Endothelial cell of umbilical vein (primary cell): ENCODE data around the gene ASPSCR1. TPM values are rescaled to one million over a fixed set of nuclear protein-coding genes. Genes with fewer than 3 reads are reported as not detected.

Experiments used
- BruUV-seq: library from RNA; stranded (reverse); fragments of 400-500 nt; replicated peaks from 2 replicates; lab custom pipeline; 2021; lab: Mats Ljungman, UMichigan
- CTCF ChIA-PET: fragments of 300-600, 350-600 bp; sonication (Branson Sonifier 250); formaldehyde crosslinking; loops from one replicate; lab custom pipeline; 2021; ENCODE audit warnings: antibody characterized with exemption, inconsistent platforms; lab: Charles Lee
- POLR2A ChIA-PET: fragments of 300-600, 350-600 bp; sonication (Branson Sonifier 250); formaldehyde crosslinking; loops from one replicate; lab custom pipeline; 2021; ENCODE audit warnings: antibody characterized with exemption, inconsistent platforms; lab: Charles Lee
- DNase-seq: peaks from one replicate; pipeline ENCODE4 v3.0.0-alpha.2; 2011; ENCODE audit warnings: low read depth, low spot score
- FAIRE-seq: peaks from 2 replicates; lab custom pipeline; 2011; peaks lifted over from hg19 to GRCh38; lab: Jason Lieb, UNC
- H2AFZ ChIP-seq: 2 replicates; pipeline ENCODE4 v1.6.0; 2012; ENCODE audit warnings: low read depth, low read length, control low read depth, inconsistent platforms
- H3K27ac ChIP-seq: 2 replicates; pipeline ENCODE4 v1.5.1; 2011; ENCODE audit warnings: low read depth, mild to moderate bottlenecking, control low read depth, low read length, moderate library complexity; ENCODE audit not compliant: insufficient read depth
- H3K27me3 ChIP-seq, 2 experiments: 2 replicates each; pipeline versions ENCODE4 v1.6.0 to v1.6.1; 2011; ENCODE audit warnings: low read length in 2 of 2, mixed read lengths in 1 of 2; ENCODE audit not compliant: control insufficient read depth in 2 of 2, insufficient read depth in 2 of 2
- H3K36me3 ChIP-seq, 2 experiments: 2 replicates in 1 of 2; 3 replicates in 1 of 2; pipeline ENCODE4 v1.5.1; 2011; ENCODE audit warnings: low read length in 2 of 2, mild to moderate bottlenecking in 1 of 2, moderate library complexity in 1 of 2; ENCODE audit not compliant: control insufficient read depth in 2 of 2, insufficient read depth in 2 of 2; ENCODE audit errors: extremely low read depth in 1 of 2
- H3K4me1 ChIP-seq: 3 replicates; pipeline ENCODE4 v1.5.1; 2011; ENCODE audit warnings: mild to moderate bottlenecking, low read length; ENCODE audit not compliant: control insufficient read depth, insufficient read depth; ENCODE audit errors: extremely low read depth
- H3K4me2 ChIP-seq: 2 replicates; pipeline ENCODE4 v1.6.1; 2011; ENCODE audit warnings: low read length, control low read depth, mixed read lengths; ENCODE audit not compliant: insufficient read depth
- H3K4me3 ChIP-seq, 3 experiments: fragments of 200-600 bp in 1 of 3; sonication (generic), shearing (Covaris generic) in 1 of 3; replicated peaks in 1 of 3; 2 replicates each; pipeline ENCODE4 v1.5.1; 2011 to 2016; ENCODE audit warnings: control low read depth in 3 of 3, low read length in 3 of 3, mild to moderate bottlenecking in 2 of 3, inconsistent platforms in 1 of 3, low read depth in 1 of 3, moderate library complexity in 1 of 3; ENCODE audit not compliant: insufficient read depth in 1 of 3
- H3K79me2 ChIP-seq: 2 replicates; pipeline ENCODE4 v1.6.0; 2012; ENCODE audit warnings: low read length, inconsistent platforms; ENCODE audit not compliant: control insufficient read depth, insufficient read depth
- H3K9ac ChIP-seq: replicated peaks from 2 replicates; pipeline ENCODE3; 2011; ENCODE audit warnings: low read length, control low read depth; ENCODE audit not compliant: insufficient read depth; ENCODE audit errors: extremely low read depth
- H3K9me1 ChIP-seq: replicated peaks from 3 replicates; pipeline ENCODE4 v1.6.0; 2011; ENCODE audit warnings: mild to moderate bottlenecking, low read length; ENCODE audit not compliant: control insufficient read depth, insufficient read depth; ENCODE audit errors: extremely low read depth
- H3K9me3 ChIP-seq: replicated peaks from 2 replicates; pipeline ENCODE4 v1.5.1; 2012; ENCODE audit warnings: low read length, inconsistent platforms; ENCODE audit not compliant: control insufficient read depth, insufficient read depth
- H4K20me1 ChIP-seq: replicated peaks from 2 replicates; pipeline ENCODE3; 2011; ENCODE audit warnings: mild to moderate bottlenecking, low read length; ENCODE audit not compliant: control insufficient read depth, insufficient read depth; ENCODE audit errors: extremely low read depth
- EZH2 ChIP-seq: IDR thresholded peaks from 2 replicates; pipeline ENCODE4 v1.6.1; 2012; ENCODE audit warnings: borderline replicate concordance, low read depth, mild to moderate bottlenecking, moderate library complexity, low read length, inconsistent platforms; ENCODE audit not compliant: severe bottlenecking
- FOS ChIP-seq: IDR thresholded peaks from 2 replicates; pipeline ENCODE4 v1.6.1; 2011; ENCODE audit warnings: mild to moderate bottlenecking, low read length, moderate library complexity, borderline replicate concordance; ENCODE audit not compliant: insufficient read depth
- JUN ChIP-seq: IDR thresholded peaks from 2 replicates; pipeline ENCODE4 v1.6.1; 2011; ENCODE audit warnings: borderline replicate concordance, low read depth; ENCODE audit not compliant: insufficient read length, insufficient read depth
- POLR2A ChIP-seq: IDR thresholded peaks from 2 replicates; pipeline ENCODE4 v1.6.1; 2012; ENCODE audit warnings: low read depth, mild to moderate bottlenecking, control low read depth, low read length
- POLR2AphosphoS5 ChIP-seq: IDR thresholded peaks from 2 replicates; pipeline ENCODE4 v1.6.1; 2012; ENCODE audit warnings: low read depth, mild to moderate bottlenecking, control low read depth, low read length, moderate library complexity; ENCODE audit not compliant: insufficient read depth
- dilution Hi-C: fragments of 300-500 bp; cut with MboI; formaldehyde crosslinking; loops from one replicate; pipeline ENCODE4 v1.15.0; 2019; ENCODE audit warnings: low sequenced_read_pairs; ENCODE audit not compliant: extremely low pct_ligation_motif_present
- intact Hi-C: fragments of 100-400 bp; cut with micrococcal nuclease; formaldehyde crosslinking; loops from one replicate; pipeline ENCODE4 v1.10.0; 2022
- polyA plus RNA-seq, 4 experiments: library from polyadenylated mRNA; depleted of rRNA in 3 of 4; stranded (reverse) in 3 of 4; unstranded in 1 of 4; fragments of >200 nt; gene quantifications; 2 replicates each; pipeline versions ENCODE4 v1.2.1 to v1.2.3, GENCODE V29; 2011 to 2012; ENCODE audit warnings: missing spikeins in 1 of 4
- total RNA-seq: library from RNA; stranded (reverse); gene quantifications from 2 replicates; pipeline ENCODE4 v1.2.3, GENCODE V29; 2021
- TF ChIP-seq, protein P1 (sequence below): IDR thresholded peaks from 2 replicates; pipeline ENCODE4 v1.6.1; 2011; ENCODE audit not compliant: insufficient read depth, insufficient read length

Gene ASPSCR1
- total and polyA plus RNA-seq, 2 donors (not counting 3 experiments of a cell fraction or from before 2014, with no cell fraction given) = 24.8 to 36.5 TPM

DNA sequence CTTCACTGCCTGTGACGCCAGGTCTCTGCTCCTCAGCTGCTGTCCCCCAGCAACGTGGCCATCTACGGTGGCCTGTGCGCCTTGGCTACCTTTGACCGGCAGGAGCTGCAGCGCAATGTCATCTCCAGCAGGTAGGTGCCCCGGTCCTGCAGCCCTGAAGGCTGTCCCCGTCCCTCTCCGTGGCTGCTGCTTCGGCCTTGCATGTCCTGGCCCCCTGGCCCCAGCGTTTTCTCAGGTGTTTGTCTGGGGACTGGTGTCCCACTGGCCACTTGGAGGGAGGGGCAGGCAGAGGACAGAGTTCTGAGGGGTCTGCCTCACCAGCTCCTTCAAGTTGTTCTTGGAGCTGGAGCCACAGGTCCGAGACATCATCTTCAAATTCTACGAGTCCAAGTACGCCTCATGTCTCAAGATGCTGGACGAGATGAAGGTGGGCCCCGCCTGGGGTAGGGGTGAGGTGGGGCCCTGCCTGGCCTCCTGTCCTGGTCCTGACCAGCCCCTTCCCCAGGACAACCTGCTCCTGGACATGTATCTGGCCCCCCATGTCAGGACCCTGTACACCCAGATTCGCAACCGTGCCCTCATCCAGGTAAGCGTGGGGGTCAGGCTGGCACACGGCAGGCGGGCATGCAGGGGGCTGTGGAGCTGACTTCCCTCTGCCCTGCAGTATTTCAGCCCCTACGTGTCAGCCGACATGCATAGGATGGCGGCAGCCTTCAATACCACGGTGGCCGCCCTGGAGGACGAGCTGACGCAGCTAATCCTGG, 78.7 kb downstream of the ASPSCR1 start:
- Histone ChIP-seq H3K36me3 (peaks cover 12 to 53% of the 10 kb centered on the region in 2 experiments), H3K27ac (no peak overlapping the region), H3K4me1 (peaks cover 6% of the 10 kb centered on the region), H2AFZ (no peak overlapping the region), H3K27me3 (no peaks in the 10 kb centered on the region), H3K4me3 (no peak overlapping the region), H4K20me1 (no peaks in the 10 kb centered on the region), H3K9me1 (no peaks in the 10 kb centered on the region), H3K79me2 (peaks cover 11% of the 10 kb centered on the region), H3K9ac (no peak overlapping the region), H3K4me2 (no peak overlapping the region), H3K9me3 (no peaks in the 10 kb centered on the region)
- dilution Hi-C loops = no loop called here
- CTCF ChIA-PET = interaction anchor here (1.0 to 1.3 kb wide), 2 partner anchors 8 to 25 kb away, joined by 4 to 5 read pairs; no protein-coding TSS in a partner anchor
- DNase-seq (no peak), FAIRE-seq (no peak)
- TF ChIP-seq, protein P1, sequence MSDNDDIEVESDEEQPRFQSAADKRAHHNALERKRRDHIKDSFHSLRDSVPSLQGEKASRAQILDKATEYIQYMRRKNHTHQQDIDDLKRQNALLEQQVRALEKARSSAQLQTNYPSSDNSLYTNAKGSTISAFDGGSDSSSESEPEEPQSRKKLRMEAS = no peak
- TF ChIP-seq POLR2AphosphoS5 = no peak
- TF ChIP-seq EZH2 = no peak
- no peak for TF ChIP-seq POLR2A
- no peak for TF ChIP-seq FOS
- TF ChIP-seq JUN = no peak
- BruUV-seq = no TSS peak
- POLR2A ChIA-PET = no interaction called here
- intact Hi-C loops = no loop called here
